Pancreas (tissue), 10 donors: ENCODE data around the gene NSG1. TPM values are rescaled to one million over a fixed set of nuclear protein-coding genes. Genes with fewer than 3 reads are reported as not detected.
A peak's percentile ranks its signal among the peaks of the same experiment; 100 is the strongest.

ENCODE experiments used
- ATAC-seq, 4 donors: fragments of 200-7000 bp; cut with Tn5 transposase; one replicate each; pipeline versions ENCODE4 v1.8.0 to v1.9.1; 2020; ENCODE audit warnings: mild to moderate bottlenecking in 4 of 4, moderate library complexity in 4 of 4
- DNase-seq, 6 donors: peaks; one replicate each; pipeline ENCODE4 v3.0.0-alpha.2; 2020
- FAIRE-seq: peaks from 2 replicates; lab custom pipeline; 2012; peaks lifted over from hg19 to GRCh38; lab: Jason Lieb, UNC
- H3K27ac ChIP-seq, 4 donors: fragments of 200-600 bp; sonication (generic); 1 replicate in 3 of 4; 2 replicates in 1 of 4; pipeline versions ENCODE4 v1.5.0 to v1.8.0; 2020
- H3K27me3 ChIP-seq, 4 donors: fragments of 200-600 bp; one replicate each; pipeline ENCODE4 v1.8.0; 2021
- H3K36me3 ChIP-seq, 3 donors: fragments of 200-600 bp; sonication (generic) in 1 of 3; one replicate each; pipeline versions ENCODE4 v1.5.0 to v1.8.0; 2020 to 2021
- H3K4me1 ChIP-seq, 3 donors: fragments of 200-600 bp; one replicate each; pipeline ENCODE4 v1.8.0; 2021
- H3K4me3 ChIP-seq, 4 donors: fragments of 200-600 bp; sonication (generic) in 2 of 4; one replicate each; pipeline versions ENCODE4 v1.5.0 to v1.8.0; 2020 to 2021
- H3K9me3 ChIP-seq, 4 donors: fragments of 200-600 bp; one replicate each; pipeline ENCODE4 v1.8.0; 2021
- CTCF ChIP-seq, 4 donors: fragments of 200-600 bp; sonication (generic) in 3 of 4; IDR thresholded peaks; one replicate each; pipeline versions ENCODE4 v1.5.0 to v1.8.0; 2021; ENCODE audit warnings: antibody characterized with exemption in 4 of 4
- WGBS, 2 donors: extraction: QIAGEN DNeasy Blood & Tissue Kit; methylation state at CpG; one replicate each; pipeline ENCODE4 v1.1.7; 2013; 5-methylcytosine and 5-hydroxymethylcytosine counted together
- intact Hi-C, 3 donors: fragments of 100-400 bp; cut with DNase I; formaldehyde crosslinking; loops; one replicate each; pipeline versions ENCODE4 v1.11.1 to v1.14.2; 2022
- polyA plus RNA-seq, 2 donors: library from polyadenylated mRNA; stranded (reverse); fragments of 200-250 nt; gene quantifications; one replicate each; pipeline ENCODE4 v1.2.3, GENCODE V29; 2013
- total RNA-seq, 6 donors: library from RNA; stranded (reverse); fragmentation: NEBNext Ultra II Directional in 4 of 6; extraction: Animal tissue kit (Norgen Biotek cat#: 25700) in 4 of 6; gene quantifications; one replicate each; pipeline versions ENCODE4 v1.2.1 to v1.2.4, GENCODE V29; 2021 to 2023
- donor health status: healthy with polysubstance abuse.
- donor health status: DM: no; HTN: no; CAD: no; lungs with moderate emphysema.
- donor health status: DM: no; HTN: no; CAD: no.
- donor health status: control.
- donor health status: control.
- donor health status: Bipolar disorder and iron deficiency.
- donor health status: DM: yes; HTN: yes; CAD: no.
- donor health status: DM: no; HTN: no; CAD: no.
- donor health status: DM: no; HTN: no; CAD: no.
- donor health status: DM: yes; HTN: yes; CAD: no.

The NSG1 gene
- total and polyA plus RNA-seq, 8 donors = 0.28 to 10.1 (median 1.1) TPM

GRCh38 chr4:4377732-4378460 lies 9.0 kb upstream of the NSG1 start:
- Histone ChIP-seq H3K4me1 (no peaks in the 10 kb centered on the region), H3K4me3 (no peak overlapping the region), H3K36me3 (no peaks in the 10 kb centered on the region), H3K27ac (no peak overlapping the region), H3K9me3 (no peaks in the 10 kb centered on the region), H3K27me3 (no peaks in the 10 kb centered on the region)
- FAIRE-seq (no peak), ATAC-seq (no peak), DNase-seq (no peak)
- WGBS, 2 donors = 69 to 74% methylated on average over 23 of the region's 23 CpGs
- intact Hi-C loops = no loop called here
- no peak for TF ChIP-seq CTCF (IDR thresholded peaks at IDR 0.05)

- no peak for DNase-seq
- WGBS, 2 donors = 38 to 58% methylated on average over 6 of the region's 6 CpGs
- H3K27me3 ChIP-seq = peaks cover 0 to 5% (median 0%) of the 10 kb centered on the region in 4 donors
- intact Hi-C loops = no loop called here
- no peaks in the 10 kb centered on the region for H3K36me3 ChIP-seq
- no peak for FAIRE-seq
- no peak overlapping the region for H3K4me3 ChIP-seq
- no peak overlapping the region for H3K27ac ChIP-seq
- H3K9me3 ChIP-seq = no peaks in the 10 kb centered on the region
- TF ChIP-seq CTCF (IDR thresholded peaks at IDR 0.05) = no peak
- no peaks in the 10 kb centered on the region for H3K4me1 ChIP-seq
- no peak for ATAC-seq
These were observed 7.3 kb upstream of the NSG1 start for GRCh38 chr4:4379540-4380087.

- no peak for FAIRE-seq
- no peaks in the 10 kb centered on the region for H3K36me3 ChIP-seq
- intact Hi-C loops = no loop called here
These were observed 3.8 kb upstream of the NSG1 start for GRCh38 chr4:4383085-4383484.

GRCh38 chr4:4384837-4385236 lies 2.1 kb upstream of the NSG1 start:
- Histone ChIP-seq H3K27me3 (peaks cover 0 to 34% (median 5%) of the 10 kb centered on the region in 4 donors), H3K9me3 (no peaks in the 10 kb centered on the region), H3K27ac (no peak overlapping the region), H3K4me1 (peaks cover 0 to 4% (median 0%) of the 10 kb centered on the region in 3 donors), H3K36me3 (no peaks in the 10 kb centered on the region), H3K4me3 (no peak overlapping the region)
- intact Hi-C loops = no loop called here
- peak in 1 of 6 donors; percentile 41 for DNase-seq
- 34 to 37% methylated on average over 5 of the region's 5 CpGs for WGBS, 2 donors
- no peak for ATAC-seq
- no peak for TF ChIP-seq CTCF (IDR thresholded peaks at IDR 0.05)
- FAIRE-seq = no peak

More at GRCh38 chr4:4383085-4383484, 3.8 kb upstream of the NSG1 start:
- Histone ChIP-seq H3K9me3 (no peaks in the 10 kb centered on the region), H3K27me3 (peaks cover 0 to 32% (median 5%) of the 10 kb centered on the region in 4 donors), H3K4me3 (no peak overlapping the region), H3K27ac (no peak overlapping the region), H3K4me1 (peaks cover 0 to 4% (median 0%) of the 10 kb centered on the region in 3 donors)
- no peak for ATAC-seq
- whole genome bisulfite sequencing, 2 donors = 51% methylated on average over 3 of the region's 3 CpGs
- no peak for TF ChIP-seq CTCF (IDR thresholded peaks at IDR 0.05)
- DNase-seq = no peak
